GM18873 (cell line): ENCODE measurements around the gene DNMBP.

Experiments
- ATAC-seq: cut with Tn5 transposase; IDR thresholded peaks from one replicate; pipeline ENCODE4 v1.9.1; 2021; ENCODE audit warnings: mild to moderate bottlenecking, moderate library complexity, moderate number of reproducible peaks; ENCODE audit not compliant: unreplicated experiment, low FRiP score

DNMBP gene, protein sequence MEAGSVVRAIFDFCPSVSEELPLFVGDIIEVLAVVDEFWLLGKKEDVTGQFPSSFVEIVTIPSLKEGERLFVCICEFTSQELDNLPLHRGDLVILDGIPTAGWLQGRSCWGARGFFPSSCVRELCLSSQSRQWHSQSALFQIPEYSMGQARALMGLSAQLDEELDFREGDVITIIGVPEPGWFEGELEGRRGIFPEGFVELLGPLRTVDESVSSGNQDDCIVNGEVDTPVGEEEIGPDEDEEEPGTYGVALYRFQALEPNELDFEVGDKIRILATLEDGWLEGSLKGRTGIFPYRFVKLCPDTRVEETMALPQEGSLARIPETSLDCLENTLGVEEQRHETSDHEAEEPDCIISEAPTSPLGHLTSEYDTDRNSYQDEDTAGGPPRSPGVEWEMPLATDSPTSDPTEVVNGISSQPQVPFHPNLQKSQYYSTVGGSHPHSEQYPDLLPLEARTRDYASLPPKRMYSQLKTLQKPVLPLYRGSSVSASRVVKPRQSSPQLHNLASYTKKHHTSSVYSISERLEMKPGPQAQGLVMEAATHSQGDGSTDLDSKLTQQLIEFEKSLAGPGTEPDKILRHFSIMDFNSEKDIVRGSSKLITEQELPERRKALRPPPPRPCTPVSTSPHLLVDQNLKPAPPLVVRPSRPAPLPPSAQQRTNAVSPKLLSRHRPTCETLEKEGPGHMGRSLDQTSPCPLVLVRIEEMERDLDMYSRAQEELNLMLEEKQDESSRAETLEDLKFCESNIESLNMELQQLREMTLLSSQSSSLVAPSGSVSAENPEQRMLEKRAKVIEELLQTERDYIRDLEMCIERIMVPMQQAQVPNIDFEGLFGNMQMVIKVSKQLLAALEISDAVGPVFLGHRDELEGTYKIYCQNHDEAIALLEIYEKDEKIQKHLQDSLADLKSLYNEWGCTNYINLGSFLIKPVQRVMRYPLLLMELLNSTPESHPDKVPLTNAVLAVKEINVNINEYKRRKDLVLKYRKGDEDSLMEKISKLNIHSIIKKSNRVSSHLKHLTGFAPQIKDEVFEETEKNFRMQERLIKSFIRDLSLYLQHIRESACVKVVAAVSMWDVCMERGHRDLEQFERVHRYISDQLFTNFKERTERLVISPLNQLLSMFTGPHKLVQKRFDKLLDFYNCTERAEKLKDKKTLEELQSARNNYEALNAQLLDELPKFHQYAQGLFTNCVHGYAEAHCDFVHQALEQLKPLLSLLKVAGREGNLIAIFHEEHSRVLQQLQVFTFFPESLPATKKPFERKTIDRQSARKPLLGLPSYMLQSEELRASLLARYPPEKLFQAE (N-terminal part only)

DNA sequence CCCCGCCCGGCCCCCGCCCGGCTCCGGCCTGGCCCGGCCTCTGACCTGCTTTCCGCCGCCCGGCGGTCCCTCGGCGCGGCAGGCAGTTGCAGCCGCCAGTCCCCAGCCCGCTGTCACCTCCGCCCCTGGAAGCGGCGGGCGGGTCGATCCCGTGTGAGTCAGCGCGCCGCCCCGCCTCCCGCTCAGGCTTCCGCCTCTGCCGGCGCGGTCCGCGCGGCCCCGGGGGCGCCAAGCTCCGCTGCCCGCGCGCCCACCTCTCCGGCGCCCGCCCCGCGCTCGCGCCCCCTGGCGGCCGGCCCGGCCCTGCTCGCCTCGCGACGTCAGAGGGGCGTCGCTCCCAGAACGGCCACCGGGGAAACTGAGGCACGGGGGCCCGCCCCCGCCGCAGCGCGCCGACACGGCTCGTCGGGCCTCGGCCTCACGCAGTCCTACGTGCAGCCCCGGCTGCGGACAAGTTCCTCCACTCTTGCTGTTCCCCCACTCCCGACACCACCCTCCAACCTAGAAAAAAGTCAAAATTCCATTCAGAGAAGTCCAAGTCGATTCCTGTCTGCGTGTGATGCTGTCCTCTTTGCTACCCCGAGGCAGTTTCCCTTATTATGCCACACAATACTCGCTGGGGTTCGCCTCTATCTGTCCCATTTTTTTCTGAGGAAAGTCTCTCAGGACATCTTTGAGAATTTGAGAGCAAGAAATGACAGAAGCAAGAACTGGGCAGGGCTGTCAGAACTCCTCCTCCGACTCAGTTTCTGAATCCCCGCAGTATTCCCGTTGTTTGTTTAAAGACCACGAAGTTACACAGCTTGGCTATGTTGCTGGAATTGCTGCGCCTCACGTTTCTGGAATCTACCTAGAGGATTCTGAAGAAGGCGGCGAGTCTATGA lies at the start of gene DNMBP:
Gene DNMBP, minus strand, starts transcription at position 155 of the 884 bp plus-strand sequence. CDS start 37,823 bp downstream, outside the sequence.
- peak; percentile 46 for ATAC-seq

DNA sequence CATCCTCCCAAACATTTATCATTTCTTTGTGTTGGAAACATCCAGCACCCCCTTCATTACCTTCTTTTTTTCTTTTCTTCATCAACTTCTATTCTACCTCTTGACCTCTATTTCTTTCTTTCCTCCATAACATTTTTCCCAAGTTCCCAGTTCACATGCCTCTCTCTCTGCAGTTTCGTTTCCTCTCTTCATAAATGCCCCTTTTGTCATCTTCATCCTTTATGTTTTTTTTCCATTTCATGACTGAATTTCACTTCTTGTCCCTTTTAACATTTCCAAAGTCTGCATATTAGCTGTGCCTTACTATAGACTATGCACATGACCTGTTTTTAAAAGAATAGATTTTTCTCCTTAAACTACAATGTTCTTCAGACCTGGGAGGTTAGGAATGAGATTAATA lies 48.2 kb upstream of the DNMBP start:
- ATAC-seq, result no peak

DNA sequence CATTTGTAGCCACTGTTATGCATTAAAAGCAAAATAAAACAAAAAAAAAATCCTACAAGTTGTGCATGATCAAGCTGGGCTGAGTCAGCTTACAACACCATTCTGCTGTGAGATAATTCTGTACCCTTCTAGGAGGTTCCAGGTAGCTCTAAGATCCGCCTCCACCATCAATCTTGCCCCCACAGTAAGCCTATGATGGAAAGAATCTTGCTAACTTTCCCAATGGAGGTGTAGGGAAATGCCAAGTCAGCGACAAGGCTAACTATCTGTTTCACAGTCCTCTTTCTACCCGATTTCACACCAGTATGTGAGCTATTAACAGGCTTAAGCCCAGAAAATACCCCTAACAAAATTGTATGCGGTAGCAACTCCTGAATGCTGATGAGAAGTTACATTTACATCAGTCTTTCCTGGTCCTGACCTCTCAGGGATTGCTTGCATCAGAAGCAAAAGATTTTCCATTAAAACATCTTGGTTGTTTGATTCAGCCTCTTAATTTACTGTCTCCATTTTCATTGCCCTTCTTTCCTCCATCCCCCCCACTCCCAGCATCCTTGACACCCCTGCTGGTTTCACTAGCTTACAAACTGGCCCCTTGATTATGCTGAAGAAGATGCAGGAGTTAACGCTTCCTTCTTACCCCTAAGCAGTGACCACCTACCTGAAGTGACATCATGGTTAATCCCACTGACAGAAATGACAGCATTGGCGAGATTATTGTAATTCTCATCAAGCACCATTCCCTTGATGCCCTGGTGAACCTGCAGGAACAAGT lies 44.1 kb upstream of the DNMBP start:
- ATAC-seq, result no peak

DNA sequence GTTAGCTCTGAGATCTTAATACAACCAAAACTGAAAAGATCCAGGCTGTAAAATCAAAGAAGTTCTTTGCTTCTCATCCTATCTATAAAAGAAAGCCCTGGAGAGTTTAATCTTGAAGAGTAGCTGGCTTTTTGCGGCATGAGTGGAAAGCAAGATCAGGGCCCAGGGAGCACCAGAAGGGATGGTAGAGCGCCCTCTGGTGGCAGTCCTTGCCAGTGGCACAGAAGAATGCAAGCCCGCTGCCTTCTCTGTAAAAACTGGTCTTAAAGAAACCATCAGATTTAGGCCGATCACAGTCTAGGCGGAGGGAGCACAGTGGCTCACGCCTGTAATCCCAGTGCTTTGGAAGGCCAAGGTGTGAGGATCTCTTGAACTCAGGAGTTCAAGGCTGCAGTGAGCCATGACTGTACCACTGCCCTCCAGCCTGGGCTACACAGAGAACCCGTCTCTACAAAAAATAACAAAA lies 36.3 kb upstream of the DNMBP start:
- no peak for ATAC-seq

DNA sequence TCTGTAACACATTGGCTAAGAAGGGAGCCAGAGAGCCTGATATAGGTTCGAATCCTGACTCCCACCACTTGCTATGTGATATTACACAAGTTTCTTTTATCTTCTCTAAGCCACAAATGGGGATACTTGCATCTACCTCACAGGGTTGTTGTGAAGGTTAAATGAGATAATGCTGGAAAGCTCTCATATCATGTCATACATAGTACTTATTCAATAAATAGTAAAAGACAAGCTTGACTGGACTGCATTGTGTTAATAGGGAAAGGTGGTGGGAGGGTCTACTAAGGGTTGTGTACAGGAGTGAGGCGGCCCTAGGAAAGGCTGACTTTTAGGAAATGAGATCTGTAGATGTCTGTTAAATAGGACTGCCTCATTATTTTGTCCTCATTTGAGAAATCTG lies 35.8 kb upstream of the DNMBP start:
- no peak for ATAC-seq

DNA sequence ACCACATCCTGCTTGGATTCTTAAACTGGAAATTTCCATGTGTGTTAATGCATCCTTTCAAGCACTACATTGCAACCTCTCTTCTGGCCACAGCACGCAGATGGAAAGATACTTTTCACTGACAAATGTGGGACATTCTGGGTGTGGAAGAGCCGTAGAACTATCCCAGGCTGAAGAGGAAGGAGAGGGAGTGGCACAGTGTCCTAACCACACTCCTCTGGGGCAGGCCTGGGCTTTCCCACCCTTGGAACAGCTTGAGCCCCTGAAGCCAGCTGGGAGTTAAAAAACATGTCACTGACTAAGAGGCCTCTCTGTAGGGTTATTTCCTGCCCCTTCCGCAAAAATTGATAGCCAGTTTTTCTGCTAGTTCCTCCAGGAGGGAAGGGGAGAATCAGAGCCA lies 34.0 kb upstream of the DNMBP start:
- no peak for ATAC-seq

DNA sequence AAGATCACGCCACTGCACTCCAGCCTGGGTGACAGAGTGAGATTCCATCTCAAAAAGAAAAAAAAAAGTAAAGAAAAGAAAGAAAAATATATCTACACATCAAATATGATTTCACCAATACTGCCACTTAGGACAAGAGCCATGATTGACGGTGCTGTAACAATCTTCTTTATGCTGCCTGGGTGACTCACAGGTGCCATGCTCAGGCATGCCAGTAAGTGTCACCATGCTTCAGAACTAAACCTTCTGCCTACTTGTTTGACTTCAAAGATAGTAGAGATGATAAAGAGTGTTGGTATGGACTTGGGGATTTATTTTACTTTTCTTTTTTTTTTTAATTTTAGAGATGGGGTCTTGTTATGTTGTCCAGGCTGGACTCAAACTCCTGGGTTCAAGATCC lies 33.6 kb upstream of the DNMBP start:
- ATAC-seq, result no peak

DNA sequence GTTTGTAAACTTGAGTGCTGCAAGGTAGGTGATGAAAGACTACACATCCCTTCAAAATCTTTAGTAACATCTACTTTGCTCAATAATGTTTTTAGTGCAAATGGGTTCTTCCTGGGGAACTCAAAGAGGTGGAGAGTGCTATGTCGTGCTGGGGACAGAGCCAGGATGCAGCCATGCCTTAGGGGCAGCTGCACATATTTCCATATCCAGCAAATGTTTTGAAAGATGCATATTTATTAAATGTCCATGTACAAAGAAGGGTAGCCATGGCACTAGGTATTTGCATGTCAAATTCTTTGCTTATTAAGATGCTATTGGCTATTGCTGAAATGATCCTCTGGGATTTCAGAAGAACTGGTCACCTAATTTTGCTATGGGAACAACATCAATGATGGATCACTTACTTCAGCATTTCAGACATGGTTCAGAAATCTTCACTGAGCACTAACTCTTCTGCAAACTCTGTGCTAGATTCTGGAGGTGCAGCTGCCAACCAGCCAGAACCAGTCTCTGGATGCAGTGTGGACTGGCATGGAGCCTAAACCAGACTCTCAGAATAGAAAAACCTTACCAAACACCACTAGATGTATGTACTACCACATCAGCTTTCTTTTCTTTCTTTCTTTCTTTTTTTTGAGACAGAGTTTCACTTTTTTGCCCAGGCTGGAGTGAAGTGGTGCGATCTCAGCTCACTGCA lies 31.7 kb upstream of the DNMBP start:
- ATAC-seq, result no peak

DNA sequence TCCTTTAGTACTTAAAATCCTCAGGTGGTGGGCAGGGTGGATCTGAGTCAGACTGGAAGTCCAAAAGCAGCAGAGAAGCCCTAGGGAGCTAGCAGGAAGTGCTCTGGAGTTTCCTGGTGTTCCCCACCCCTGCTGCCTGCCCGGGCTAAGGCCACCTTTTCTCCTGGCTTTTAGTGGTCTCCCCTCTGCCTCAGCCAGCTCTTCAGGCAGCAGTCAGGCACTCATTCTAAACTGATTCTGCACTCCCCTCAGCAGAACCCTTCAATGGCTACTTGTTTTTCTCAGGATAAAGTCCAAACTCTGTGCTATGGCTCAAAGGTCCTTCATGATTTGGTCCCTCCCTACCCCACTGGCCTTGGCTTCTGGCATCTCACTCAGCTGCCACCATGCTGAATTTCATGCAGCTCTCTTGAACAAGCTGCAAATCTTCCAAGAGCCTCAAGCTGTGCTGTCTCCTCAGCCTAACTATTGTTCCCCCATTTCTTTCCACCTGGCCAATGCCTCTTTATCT lies 28.9 kb upstream of the DNMBP start:
- ATAC-seq, result no peak

DNA sequence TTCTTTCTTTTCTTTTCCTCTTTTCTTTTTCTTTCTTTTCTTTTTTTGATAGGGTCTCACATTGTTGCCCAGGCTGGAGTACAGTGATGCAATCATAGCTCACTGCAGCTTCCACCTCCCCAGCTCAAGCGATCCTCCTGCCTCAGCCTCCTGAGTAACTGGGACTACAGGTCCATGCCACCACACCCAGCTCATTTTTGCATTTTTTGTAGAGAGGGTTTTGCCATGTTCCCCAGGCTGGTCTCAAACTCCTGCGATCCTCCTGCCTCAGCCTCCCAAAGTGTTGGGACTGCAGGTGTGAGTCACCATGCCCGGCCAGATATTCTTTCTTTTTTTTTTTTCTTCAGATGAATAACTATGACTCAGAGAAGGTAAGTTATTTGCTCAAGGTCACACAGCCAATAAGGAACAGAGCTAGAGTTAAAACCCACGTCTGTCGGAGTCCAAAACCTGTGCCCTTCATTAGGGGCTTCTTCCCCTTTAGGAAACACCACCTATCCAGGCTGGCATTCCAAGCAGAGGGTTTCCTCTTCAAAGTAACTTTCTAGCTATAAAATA lies 28.1 kb upstream of the DNMBP start:
- no peak for ATAC-seq

DNA sequence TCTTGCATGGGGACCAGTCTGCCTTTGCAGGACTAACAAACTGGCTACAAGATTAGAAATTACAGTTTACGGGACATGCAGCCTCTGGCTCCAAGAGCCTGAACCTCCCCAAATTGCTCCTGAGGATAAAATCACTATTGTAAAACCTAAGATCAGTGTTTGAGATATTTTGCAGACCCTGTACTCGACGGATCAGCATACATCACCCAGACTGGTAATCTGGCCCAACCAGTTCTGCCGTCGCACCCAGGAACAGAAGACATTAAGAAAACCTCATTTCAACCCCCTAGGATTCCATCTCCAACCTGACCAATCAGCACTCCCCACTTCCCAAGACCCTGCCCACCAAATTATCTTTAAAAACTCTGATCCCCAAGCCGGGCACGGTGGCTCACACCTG lies 27.1 kb upstream of the DNMBP start:
- ATAC-seq, result no peak

DNA sequence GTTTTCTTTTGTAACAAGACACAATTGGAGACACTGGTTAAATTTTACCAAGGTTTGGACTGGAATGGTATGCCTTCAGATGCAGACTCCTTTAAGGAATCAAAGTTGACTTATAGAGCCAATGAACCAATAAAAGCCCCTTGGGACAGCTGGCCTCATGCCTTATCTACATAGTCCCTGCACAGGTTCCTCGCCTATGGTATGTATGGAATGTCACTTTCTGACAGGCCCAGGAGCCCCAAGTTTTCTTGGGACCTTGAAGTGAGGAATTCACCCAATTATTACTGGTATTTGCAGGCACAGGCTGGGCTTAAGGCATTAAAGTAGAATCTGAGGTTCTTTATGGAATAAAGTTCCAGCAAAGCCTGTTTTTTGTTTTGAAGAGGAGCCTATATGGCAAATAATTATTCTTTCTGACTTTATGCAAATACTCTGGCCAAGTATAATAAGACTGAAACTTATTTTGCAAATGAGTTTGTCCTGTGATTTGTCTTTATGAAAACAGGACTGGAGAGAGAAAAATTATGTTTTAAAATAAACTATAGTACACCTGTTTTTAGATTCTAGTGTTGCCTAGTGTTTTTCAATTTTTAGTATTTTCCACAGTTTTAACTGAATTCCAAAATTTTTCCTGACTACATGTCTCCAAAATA lies 24.1 kb upstream of the DNMBP start:
- ATAC-seq, result no peak

DNA sequence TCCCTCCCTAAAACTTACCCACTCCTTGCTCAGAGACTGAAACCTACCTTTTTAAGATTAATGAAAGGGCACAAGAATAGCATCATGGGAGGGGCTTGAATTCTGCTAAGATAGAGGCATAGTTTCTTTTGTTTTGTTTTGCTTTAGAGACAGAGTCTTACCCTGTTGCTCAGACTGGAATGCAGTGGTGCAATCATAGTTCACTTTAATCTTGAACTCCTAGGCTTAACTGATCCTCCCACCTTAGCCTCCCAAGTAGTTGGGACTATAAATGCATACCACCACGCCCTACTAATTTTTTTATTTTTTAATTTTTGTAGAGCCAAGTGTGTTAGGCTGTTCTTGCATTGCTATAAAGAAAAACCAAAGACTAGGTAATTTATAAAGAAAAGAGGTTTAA lies 17.7 kb upstream of the DNMBP start:
- ATAC-seq, result no peak

DNA sequence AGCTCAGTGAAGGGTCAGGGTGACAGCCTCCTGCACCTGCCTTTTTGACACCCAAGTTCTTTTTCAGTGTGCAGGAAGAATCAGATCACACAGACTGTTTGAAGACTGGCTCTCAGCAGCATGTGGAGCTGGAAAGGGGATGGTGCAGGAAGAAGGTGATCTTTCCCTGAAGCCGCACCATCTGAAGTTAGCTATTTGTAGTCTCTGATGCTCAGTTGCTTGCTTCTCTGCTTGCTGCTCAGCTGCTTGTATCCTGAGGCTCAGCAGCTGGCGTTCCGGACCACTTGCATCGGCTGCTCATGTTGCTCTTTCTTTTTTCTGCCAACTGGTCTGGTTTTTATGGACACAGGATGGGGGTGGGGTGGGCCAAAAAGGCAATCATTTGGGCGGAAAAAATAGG lies 15.8 kb upstream of the DNMBP start:
- no peak for ATAC-seq

DNA sequence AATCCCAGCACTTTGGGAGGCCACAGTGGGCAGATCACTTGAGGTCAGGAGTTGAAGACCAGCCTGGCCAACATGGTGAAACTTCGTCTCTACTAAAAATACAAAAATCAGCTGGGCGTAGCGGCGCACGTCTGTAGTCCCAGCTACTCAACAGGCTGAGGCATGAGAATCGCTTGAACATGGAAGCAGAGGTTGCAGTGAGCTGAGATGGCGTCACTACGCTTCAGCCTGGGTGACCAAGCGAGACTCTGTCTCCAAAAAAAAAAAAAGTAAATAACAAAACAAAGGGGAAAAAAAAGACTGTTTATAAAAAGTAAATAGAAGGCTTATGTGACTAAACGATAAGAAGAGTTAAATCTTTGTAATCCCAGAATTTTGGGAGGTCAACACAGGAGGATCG lies 15.0 kb upstream of the DNMBP start:
- no peak for ATAC-seq

DNA sequence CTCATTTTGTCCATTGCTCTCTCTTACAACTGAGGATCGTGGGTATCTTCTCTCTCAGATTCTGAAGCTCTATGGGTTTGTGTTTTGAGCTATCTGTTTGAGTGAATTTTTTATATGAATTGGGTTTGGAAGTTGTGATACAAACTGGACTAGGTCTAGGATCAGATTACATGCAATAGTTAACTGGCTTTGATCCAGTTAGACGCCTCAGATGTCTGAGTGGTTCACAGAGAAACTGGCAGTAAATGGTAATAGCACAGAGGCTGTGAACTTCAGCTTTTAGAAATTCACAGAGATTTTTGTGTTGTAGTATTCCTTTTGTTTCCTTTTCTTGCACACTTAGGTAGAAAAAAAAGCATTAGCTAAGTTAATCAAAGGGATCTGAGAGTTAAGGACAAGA lies 12.7 kb upstream of the DNMBP start:
- no peak for ATAC-seq

DNA sequence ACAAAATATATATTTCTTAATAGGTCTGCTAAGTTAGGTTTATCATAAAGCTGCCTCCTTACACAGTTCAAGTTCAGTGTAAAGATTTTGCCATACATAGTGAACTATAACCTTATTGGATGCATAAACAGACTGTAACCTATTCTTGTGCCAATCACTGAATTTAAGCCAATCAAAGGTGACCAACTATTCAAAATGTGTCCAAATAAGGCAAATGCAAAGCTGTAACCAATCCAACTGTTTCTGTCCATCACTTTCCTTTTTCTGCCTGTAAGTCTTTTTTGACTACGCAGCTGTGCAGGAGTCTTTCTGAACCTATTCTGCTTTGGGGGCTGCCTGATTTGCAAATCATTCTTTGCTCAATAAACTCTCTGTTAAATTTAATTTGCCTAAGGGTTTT lies 11.6 kb upstream of the DNMBP start:
- ATAC-seq, result no peak
